Immature natural killer cell (primary cell): Measurements from ENCODE around the gene MCUB. TPM values are rescaled to one million over a fixed set of nuclear protein-coding genes. Genes with fewer than 3 reads are reported as not detected.

Experiments
- DNase-seq, 3 donors: peaks; one replicate each; pipeline ENCODE4 v3.0.0; 2022; ENCODE audit warnings: mixed read lengths in 1 of 3
- H3K27ac Mint-ChIP-seq, 6 donors: one replicate each; pipeline ENCODE4 v1.8.0; 2020; ENCODE audit warnings: mixed read lengths in 6 of 6, mild to moderate bottlenecking in 5 of 6, inconsistent platforms in 4 of 6, moderate library complexity in 3 of 6
- H3K27me3 Mint-ChIP-seq, 3 donors: one replicate each; pipeline ENCODE4 v1.8.0; 2020 to 2021; ENCODE audit warnings: low read depth in 3 of 3, mild to moderate bottlenecking in 3 of 3, mixed read lengths in 3 of 3, moderate library complexity in 3 of 3, inconsistent platforms in 1 of 3
- H3K36me3 Mint-ChIP-seq, 3 donors: one replicate each; pipeline ENCODE4 v1.8.0; 2020; ENCODE audit warnings: mixed read lengths in 3 of 3, inconsistent platforms in 2 of 3, mild to moderate bottlenecking in 2 of 3
- H3K4me1 Mint-ChIP-seq, 2 donors: one replicate each; pipeline ENCODE4 v1.8.0; 2020; ENCODE audit warnings: inconsistent platforms in 2 of 2, mild to moderate bottlenecking in 2 of 2, mixed read lengths in 2 of 2, moderate library complexity in 1 of 2
- H3K4me3 Mint-ChIP-seq, 5 donors: one replicate each; pipeline ENCODE4 v1.8.0; 2020; ENCODE audit warnings: mild to moderate bottlenecking in 5 of 5, mixed read lengths in 5 of 5, inconsistent platforms in 3 of 5, moderate library complexity in 3 of 5
- H3K9me3 Mint-ChIP-seq, 6 donors: one replicate each; pipeline ENCODE4 v1.8.0; 2020; ENCODE audit warnings: mild to moderate bottlenecking in 6 of 6, mixed read lengths in 6 of 6, inconsistent platforms in 4 of 6, moderate library complexity in 3 of 6
- polyA plus RNA-seq, 3 donors: library from polyadenylated mRNA; unstranded; fragments of 300-500 nt; fragmentation: Illumina TruSeq; gene quantifications; one replicate each; pipeline ENCODE4 v1.2.3, GENCODE V29; 2021

The MCUB gene
- polyA plus RNA-seq, 3 donors from 2014 or later, result 50.9 to 94.2 (median 93.7) TPM

GRCh38 chr4:109718759-109719158 lies 158.7 kb downstream of the MCUB start:
- Mint-ChIP-seq H3K9me3 (no peaks in the 10 kb centered on the region), H3K4me1 (no peaks in the 10 kb centered on the region), H3K4me3 (no peak overlapping the region), H3K36me3 (peaks cover 0 to 19% (median 14%) of the 10 kb centered on the region in 3 donors), H3K27me3 (no peaks in the 10 kb centered on the region), H3K27ac (no peak overlapping the region)
- no peak for DNase-seq

- Mint-ChIP-seq H3K27ac (no peak overlapping the region), H3K9me3 (no peaks in the 10 kb centered on the region), H3K4me1 (no peaks in the 10 kb centered on the region), H3K27me3 (no peaks in the 10 kb centered on the region), H3K36me3 (peaks cover 3 to 18% (median 16%) of the 10 kb centered on the region in 3 donors), H3K4me3 (no peak overlapping the region)
- DNase-seq, result no peak
Observed at GRCh38 chr4:109719604-109720003, 159.6 kb downstream of the MCUB start.

- no peaks in the 10 kb centered on the region for H3K9me3 Mint-ChIP-seq
- H3K4me3 Mint-ChIP-seq, result no peak overlapping the region
- H3K27me3 Mint-ChIP-seq, result peaks cover 0 to under 1% (median 0%) of the 10 kb centered on the region in 3 donors
- no peak overlapping the region for H3K27ac Mint-ChIP-seq
- H3K36me3 Mint-ChIP-seq, result peaks cover 3 to 21% (median 13%) of the 10 kb centered on the region in 3 donors
- no peaks in the 10 kb centered on the region for H3K4me1 Mint-ChIP-seq
- DNase-seq, result no peak
Observed at GRCh38 chr4:109721033-109721432, 161.0 kb downstream of the MCUB start.

GRCh38 chr4:109722357-109722756 lies 162.3 kb downstream of the MCUB start:
- Mint-ChIP-seq H3K4me1 (no peaks in the 10 kb centered on the region), H3K27me3 (peaks cover 0 to 1% (median 0%) of the 10 kb centered on the region in 3 donors), H3K27ac (peak overlapping the region in 1 of 6 donors; percentile 36), H3K4me3 (no peak overlapping the region), H3K9me3 (no peaks in the 10 kb centered on the region), H3K36me3 (peaks cover under 1 to 16% (median 3%) of the 10 kb centered on the region in 3 donors)
- DNase-seq, result no peak

- no peak overlapping the region for H3K27ac Mint-ChIP-seq
- peaks cover 0 to 1% (median 0%) of the 10 kb centered on the region in 3 donors for H3K27me3 Mint-ChIP-seq
- H3K9me3 Mint-ChIP-seq, result no peaks in the 10 kb centered on the region
- peaks cover 4 to 5% of the 10 kb centered on the region in 2 donors for H3K4me1 Mint-ChIP-seq
- DNase-seq, result no peak
- H3K36me3 Mint-ChIP-seq, result peaks cover 0 to 16% (median 3%) of the 10 kb centered on the region in 3 donors
- H3K4me3 Mint-ChIP-seq, result no peak overlapping the region
Observed at GRCh38 chr4:109723110-109723509, 163.1 kb downstream of the MCUB start.

- H3K27ac Mint-ChIP-seq, result peak overlapping the region in 1 of 6 donors; percentile 72
- H3K9me3 Mint-ChIP-seq, result no peaks in the 10 kb centered on the region
- peak overlapping the region in 3 of 5 donors; percentile 87 to 93 (median 90) for H3K4me3 Mint-ChIP-seq
- no peak for DNase-seq
- peaks cover 0 to 4% (median 3%) of the 10 kb centered on the region in 3 donors for H3K27me3 Mint-ChIP-seq
- peaks cover 0 to 10% (median 3%) of the 10 kb centered on the region in 3 donors for H3K36me3 Mint-ChIP-seq
- H3K4me1 Mint-ChIP-seq, result peaks cover 19 to 26% of the 10 kb centered on the region in 2 donors
Observed at GRCh38 chr4:109728385-109728784, 168.3 kb downstream of the MCUB start.

GRCh38 chr4:109729117-109729717 lies 169.2 kb downstream of the MCUB start:
- Mint-ChIP-seq H3K9me3 (no peaks in the 10 kb centered on the region), H3K4me3 (peak overlapping the region; percentile 87 to 93 (median 90)), H3K27me3 (peaks cover 0 to 5% (median 4%) of the 10 kb centered on the region in 3 donors), H3K4me1 (peaks cover 19 to 26% of the 10 kb centered on the region in 2 donors), H3K36me3 (peaks cover 0 to 10% (median 3%) of the 10 kb centered on the region in 3 donors), H3K27ac (peak overlapping the region; percentile 55 to 86 (median 73))
- no peak for DNase-seq

GRCh38 chr4:109729718-109730618 lies 169.9 kb downstream of the MCUB start, which contains the start of gene PLA2G12A:
PLA2G12A (minus strand) TSS chr4:109730070; CDS start chr4:109729809, 261 bp downstream.
- Mint-ChIP-seq H3K4me3 (peak within 1 kb of the TSS; percentile 87 to 93 (median 90)), H3K9me3 (no peaks in the 10 kb centered on the region), H3K36me3 (peaks cover 0 to 6% (median 0%) of the 10 kb centered on the region in 3 donors), H3K27me3 (peaks cover 0 to 5% (median 4%) of the 10 kb centered on the region in 3 donors), H3K27ac (peak within 1 kb of the TSS; percentile 71 to 86 (median 73)), H3K4me1 (peaks cover 19 to 26% of the 10 kb centered on the region in 2 donors)
- peak; percentile 76 to 80 (median 80) for DNase-seq

- Mint-ChIP-seq H3K27me3 (peaks cover 0 to 8% (median 4%) of the 10 kb centered on the region in 3 donors), H3K27ac (peak overlapping the region; percentile 28 to 81 (median 69)), H3K4me1 (peaks cover 19 to 26% of the 10 kb centered on the region in 2 donors), H3K9me3 (no peaks in the 10 kb centered on the region), H3K36me3 (peaks cover 0 to 3% (median 0%) of the 10 kb centered on the region in 3 donors), H3K4me3 (peak overlapping the region; percentile 85 to 89 (median 87))
- no peak for DNase-seq
Observed at GRCh38 chr4:109730619-109731545, 170.8 kb downstream of the MCUB start.

- H3K27me3 Mint-ChIP-seq, result peaks cover 0 to 9% (median 4%) of the 10 kb centered on the region in 3 donors
- H3K4me3 Mint-ChIP-seq, result no peak overlapping the region
- DNase-seq, result no peak
- H3K4me1 Mint-ChIP-seq, result peaks cover 13 to 15% of the 10 kb centered on the region in 2 donors
- H3K27ac Mint-ChIP-seq, result no peak overlapping the region
- no peaks in the 10 kb centered on the region for H3K36me3 Mint-ChIP-seq
- H3K9me3 Mint-ChIP-seq, result no peaks in the 10 kb centered on the region
Observed at GRCh38 chr4:109733728-109734127, 173.7 kb downstream of the MCUB start.

GRCh38 chr4:109735566-109736365 lies 175.7 kb downstream of the MCUB start:
- H3K4me3 Mint-ChIP-seq, result no peak overlapping the region
- H3K27ac Mint-ChIP-seq, result no peak overlapping the region
- no peaks in the 10 kb centered on the region for H3K9me3 Mint-ChIP-seq
- peaks cover 0 to 9% (median 3%) of the 10 kb centered on the region in 3 donors for H3K27me3 Mint-ChIP-seq
- H3K4me1 Mint-ChIP-seq, result peaks cover 0 to under 1% of the 10 kb centered on the region in 2 donors
- no peak for DNase-seq
- H3K36me3 Mint-ChIP-seq, result no peaks in the 10 kb centered on the region
